ENCODE data around the gene ALPK1. TPM values are rescaled to one million over a fixed set of nuclear protein-coding genes. Genes with fewer than 3 reads are reported as not detected.

Gene ALPK1
- total and polyA plus RNA-seq, 4 donors: 2.8 to 14.0 (median 4.7) TPM

- Histone ChIP-seq H3K36me3 (ENCODE audit: control insufficient read depth in 4 of 4, insufficient read depth in 3 of 4, low read depth in 1 of 4, low read length in 3 of 4) (peaks cover 3 to 14% (median 6%) of the 10 kb centered on the region in 4 donors), H3K4me3 (ENCODE audit: low read depth in 1 of 3, low read length in 3 of 3) (no peak overlapping the region), H3K27ac (ENCODE audit: low read depth in 1 of 2, low read length in 2 of 2) (no peak overlapping the region), H3K9me3 (ENCODE audit: control insufficient read depth in 4 of 4, low read length in 3 of 4) (no peaks in the 10 kb centered on the region), H3K27me3 (ENCODE audit: control insufficient read depth in 4 of 4, insufficient read depth in 4 of 4, low read length in 3 of 4) (no peaks in the 10 kb centered on the region), H3K4me1 (ENCODE audit: control insufficient read depth in 4 of 4, insufficient read depth in 4 of 4, low read length in 3 of 4) (no peaks in the 10 kb centered on the region), H3K9ac (ENCODE audit: low read depth in 1 of 2, low read length in 2 of 2) (no peak overlapping the region)
- DNase-seq (ENCODE audit: low spot score): no peak
- TF ChIP-seq ZBTB33 (IDR thresholded peaks at IDR 0.05) (no peak), CTCF (IDR thresholded peaks at IDR 0.05; ENCODE audit: low read depth, low read length, missing input control) (no peak), GABPA (IDR thresholded peaks at IDR 0.05 in 1 of 2, conservative IDR thresholded peaks at IDR 0.05 in 1 of 2) (no peak), JUND (IDR thresholded peaks at IDR 0.05) (no peak)
- WGBS: 85% methylated on average over 26 of the region's 26 CpGs
Observed at GRCh38 chr4:112379306-112379705, 82.1 kb downstream of the ALPK1 start.

GRCh38 chr4:112381996-112382692, 85.0 kb downstream of the ALPK1 start:
- no peaks in the 10 kb centered on the region for H3K9me3 ChIP-seq (ENCODE audit: control insufficient read depth in 4 of 4, low read length in 3 of 4)
- 89% methylated on average over 6 of the region's 6 CpGs for WGBS
- no peak for DNase-seq (ENCODE audit: low spot score)
- no peak overlapping the region for H3K27ac ChIP-seq (ENCODE audit: low read depth in 1 of 2, low read length in 2 of 2)
- TF ChIP-seq REST (IDR thresholded peaks at IDR 0.05) (no peak), CTCF (IDR thresholded peaks at IDR 0.05; ENCODE audit: low read depth, low read length, missing input control) (no peak)
- no peak overlapping the region for H3K4me3 ChIP-seq (ENCODE audit: low read depth in 1 of 3, low read length in 3 of 3)
- no peaks in the 10 kb centered on the region for H3K4me1 ChIP-seq (ENCODE audit: control insufficient read depth in 4 of 4, insufficient read depth in 4 of 4, low read length in 3 of 4)
- peaks cover 3 to 18% (median 10%) of the 10 kb centered on the region in 4 donors for H3K36me3 ChIP-seq (ENCODE audit: control insufficient read depth in 4 of 4, insufficient read depth in 3 of 4, low read depth in 1 of 4, low read length in 3 of 4)
- H3K27me3 ChIP-seq (ENCODE audit: control insufficient read depth in 4 of 4, insufficient read depth in 4 of 4, low read length in 3 of 4): no peaks in the 10 kb centered on the region
- H3K9ac ChIP-seq (ENCODE audit: low read depth in 1 of 2, low read length in 2 of 2): no peak overlapping the region
